Measurements from ENCODE around the gene ZNF628.

The ZNF628 gene

GRCh38 chr19:55477905-55478304, 1.5 kb downstream of the ZNF628 start:
- H3K27ac ChIP-seq: peak overlapping the region; percentile 90; the same call in 1 of the 2 replicates
- TF ChIP-seq CTCF (conservative IDR thresholded peaks at IDR 0.05) (no peak), ZFX (IDR thresholded peaks at IDR 0.05) (no peak)

DNA sequence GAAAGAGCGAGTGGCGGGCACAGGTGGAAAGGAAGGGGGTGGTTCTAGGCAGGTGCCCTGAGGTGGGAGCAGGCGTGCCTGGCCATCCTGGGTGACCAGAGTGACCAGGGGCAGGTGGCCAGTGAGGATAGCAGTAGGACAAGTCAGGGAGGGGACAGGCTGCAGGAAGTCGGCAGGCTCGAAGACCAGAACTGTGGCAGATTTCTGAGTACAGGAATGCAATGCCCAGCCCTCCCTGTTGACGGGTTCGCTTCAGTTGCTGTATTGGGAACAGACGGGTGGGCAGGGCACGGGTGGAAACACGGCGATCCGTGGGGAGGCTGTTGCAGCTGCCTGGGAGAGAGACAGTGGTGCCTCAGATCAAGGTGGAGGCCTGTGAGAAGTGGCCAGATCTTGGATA, 1.9 kb downstream of the ZNF628 start:
- TF ChIP-seq ZFX (IDR thresholded peaks at IDR 0.05) (no peak), CTCF (conservative IDR thresholded peaks at IDR 0.05) (no peak)

GRCh38 chr19:55479045-55479444, 2.6 kb downstream of the ZNF628 start:
- no peak for TF ChIP-seq ZFX (IDR thresholded peaks at IDR 0.05)
- no peak for TF ChIP-seq CTCF (conservative IDR thresholded peaks at IDR 0.05)
- H3K27ac ChIP-seq: no peak overlapping the region

More for the DNA sequence above, 1.9 kb downstream of the ZNF628 start:
- H3K27ac ChIP-seq: no peak overlapping the region

GRCh38 chr19:55479451-55480230, 3.2 kb downstream of the ZNF628 start:
- H3K27ac ChIP-seq: no peak overlapping the region
- TF ChIP-seq CTCF (conservative IDR thresholded peaks at IDR 0.05) (no peak), ZFX (IDR thresholded peaks at IDR 0.05) (no peak)

DNA sequence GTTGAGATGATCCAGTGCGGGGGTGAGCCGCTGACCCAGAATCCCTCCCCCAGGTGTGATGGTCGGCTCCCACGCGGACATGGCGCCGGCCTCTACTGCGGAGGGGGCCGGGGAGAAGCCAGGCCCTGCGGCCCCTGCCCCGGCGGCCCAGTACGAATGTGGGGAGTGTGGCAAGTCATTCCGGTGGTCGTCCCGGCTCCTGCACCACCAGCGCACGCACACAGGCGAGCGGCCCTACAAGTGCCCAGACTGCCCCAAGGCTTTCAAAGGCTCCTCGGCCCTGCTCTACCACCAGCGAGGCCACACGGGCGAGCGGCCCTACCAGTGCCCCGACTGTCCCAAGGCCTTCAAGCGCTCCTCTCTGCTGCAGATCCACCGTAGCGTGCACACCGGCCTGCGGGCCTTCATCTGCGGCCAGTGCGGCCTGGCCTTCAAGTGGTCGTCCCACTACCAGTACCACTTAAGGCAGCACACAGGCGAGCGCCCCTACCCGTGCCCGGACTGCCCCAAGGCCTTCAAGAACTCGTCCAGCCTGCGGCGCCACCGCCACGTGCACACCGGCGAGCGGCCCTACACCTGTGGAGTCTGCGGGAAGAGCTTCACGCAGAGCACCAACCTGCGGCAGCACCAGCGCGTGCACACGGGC, 4.9 kb downstream of the ZNF628 start:
- no peak overlapping the region for H3K27ac ChIP-seq
- no peak for TF ChIP-seq CTCF (conservative IDR thresholded peaks at IDR 0.05)
- TF ChIP-seq ZFX (IDR thresholded peaks at IDR 0.05): no peak

- no peak overlapping the region for H3K27ac ChIP-seq
- TF ChIP-seq CTCF (conservative IDR thresholded peaks at IDR 0.05) (no peak), ZFX (IDR thresholded peaks at IDR 0.05) (no peak)
These were observed 5.4 kb downstream of the ZNF628 start for GRCh38 chr19:55481794-55482155.

GRCh38 chr19:55482156-55482961, 5.9 kb downstream of the ZNF628 start:
- TF ChIP-seq ZFX (IDR thresholded peaks at IDR 0.05): no peak
- no peak for TF ChIP-seq CTCF (conservative IDR thresholded peaks at IDR 0.05)
- H3K27ac ChIP-seq: no peak overlapping the region
